GM12878 (cell line): ENCODE results near the gene ELMOD2. TPM values are rescaled to one million over a fixed set of nuclear protein-coding genes. Genes with fewer than 3 reads are reported as not detected.

Experiments used
- BMI1 ChIP-seq: fragments of 450-650 bp; IDR thresholded peaks from 2 replicates; pipeline ENCODE4 v1.6.1; 2016; ENCODE audit warnings: mild to moderate bottlenecking, moderate library complexity, borderline replicate concordance
- CREM ChIP-seq: IDR thresholded peaks from 2 replicates; pipeline ENCODE4 v1.6.1; 2014; ENCODE audit warnings: antibody characterized with exemption, low read depth
- ESRRA ChIP-seq: IDR thresholded peaks from 2 replicates; pipeline ENCODE4 v1.6.1; 2012; ENCODE audit warnings: mild to moderate bottlenecking, low read length, improper control_type of control experiment
- ETV6 ChIP-seq, 2 experiments: fragments of 450-650 bp in 1 of 2; IDR thresholded peaks in 1 of 2; conservative IDR thresholded peaks in 1 of 2; 2 replicates each; pipeline ENCODE4 v1.6.1; 2014; ENCODE audit warnings: antibody characterized with exemption in 1 of 2, borderline replicate concordance in 1 of 2, low read depth in 1 of 2, mild to moderate bottlenecking in 1 of 2, moderate library complexity in 1 of 2
- HDAC6 ChIP-seq: fragments of 200-600 bp; sonication (generic); IDR thresholded peaks from one replicate; pipeline ENCODE4 v1.8.0; 2017; ENCODE audit warnings: antibody characterized with exemption; ENCODE audit not compliant: unreplicated experiment
- KDM1A ChIP-seq: fragments of 200-600 bp; sonication (generic); IDR thresholded peaks from 2 replicates; pipeline ENCODE4 v1.6.1; 2016; ENCODE audit warnings: borderline replicate concordance
- NFIC ChIP-seq: IDR thresholded peaks from 2 replicates; pipeline ENCODE4 v1.6.1; 2012; ENCODE audit warnings: low read depth, mild to moderate bottlenecking, inconsistent platforms, low read length, moderate library complexity
- NR2C2 ChIP-seq: IDR thresholded peaks from 2 replicates; pipeline ENCODE4 v1.6.1; 2011; ENCODE audit warnings: borderline replicate concordance, low read depth; ENCODE audit not compliant: control insufficient read depth, insufficient read length
- NRF1 ChIP-seq: conservative IDR thresholded peaks from 2 replicates; pipeline ENCODE4 v1.6.1; 2011; ENCODE audit warnings: mild to moderate bottlenecking, low read depth, low read length, improper control_type of control experiment
- RAD21 ChIP-seq: IDR thresholded peaks from 2 replicates; pipeline ENCODE4 v1.6.1; 2011; ENCODE audit warnings: mild to moderate bottlenecking, low read depth, low read length, moderate library complexity; ENCODE audit not compliant: insufficient read depth
- RAD51 ChIP-seq: fragments of 450-650 bp; IDR thresholded peaks from 2 replicates; pipeline ENCODE4 v1.6.1; 2016; ENCODE audit warnings: moderate library complexity, mild to moderate bottlenecking, inconsistent platforms
- RBBP5 ChIP-seq: fragments of 200-600 bp; sonication (generic); conservative IDR thresholded peaks from 2 replicates; pipeline ENCODE4 v1.6.1; 2016
- RFX5 ChIP-seq: IDR thresholded peaks from 2 replicates; pipeline ENCODE4 v1.6.1; 2011; ENCODE audit warnings: low read depth, low read length, improper control_type of control experiment
- SIX5 ChIP-seq: IDR thresholded peaks from 2 replicates; pipeline ENCODE4 v1.6.1; 2011; ENCODE audit warnings: mild to moderate bottlenecking, low read depth, low read length, moderate library complexity; ENCODE audit not compliant: severe bottlenecking
- SREBF1 ChIP-seq: IDR thresholded peaks from 2 replicates; pipeline ENCODE4 v1.6.1; 2012; ENCODE audit warnings: mild to moderate bottlenecking, low read length
- TCF12 ChIP-seq: IDR thresholded peaks from 2 replicates; pipeline ENCODE4 v1.6.1; 2011; ENCODE audit warnings: low read depth, mild to moderate bottlenecking, low read length
- ZBTB4 ChIP-seq: fragments of 450-650 bp; formaldehyde crosslinking; IDR thresholded peaks from 2 replicates; pipeline ENCODE4 v1.4.0; 2022; ENCODE audit warnings: mild to moderate bottlenecking, moderate library complexity
- polyA plus RNA-seq, 11 experiments: library from polyadenylated mRNA; depleted of rRNA in 4 of 11; unstranded in 6 of 11; stranded (reverse) in 5 of 11; fragments of >200 nt; fragmentation: Nextera tagmentation in 4 of 11; fragmentation: Illumina TruSeq in 1 of 11; extraction: Ambion mirVana in 4 of 11; extraction: Trizol in 1 of 11; gene quantifications; 1 replicate in 1 of 11; 2 replicates in 10 of 11; pipeline versions ENCODE4 v1.2.1 to v1.2.3, GENCODE V29; 2011 to 2016; ENCODE audit warnings: inconsistent platforms in 2 of 11, missing spikeins in 2 of 11, low read depth in 1 of 11
- total RNA-seq, 4 experiments: library from RNA; depleted of rRNA in 3 of 4; stranded (reverse); fragments of >200 nt in 3 of 4; fragmentation: Illumina TruSeq in 1 of 4; extraction: Trizol in 1 of 4; gene quantifications; 2 replicates each; pipeline versions ENCODE4 v1.2.1 to v1.2.3, GENCODE V29; 2013 to 2021
- TF ChIP-seq, protein P1 (sequence below): fragments of 450-650 bp; IDR thresholded peaks from 2 replicates; pipeline ENCODE4 v1.6.1; 2018; ENCODE audit warnings: mild to moderate bottlenecking, low read depth, moderate library complexity; ENCODE audit not compliant: partially characterized antibody
- TF ChIP-seq, protein P2 (sequence below): fragments of 450-650 bp; IDR thresholded peaks from 2 replicates; pipeline ENCODE4 v1.6.1; 2016; ENCODE audit warnings: mild to moderate bottlenecking, moderate library complexity, borderline replicate concordance

Gene ELMOD2
- total and polyA plus RNA-seq, 10 of the 15 experiments (the other 5 are each of a cell fraction or from before 2014, with no cell fraction given), result 6.5 to 16.7 (median 12.7) TPM

DNA sequence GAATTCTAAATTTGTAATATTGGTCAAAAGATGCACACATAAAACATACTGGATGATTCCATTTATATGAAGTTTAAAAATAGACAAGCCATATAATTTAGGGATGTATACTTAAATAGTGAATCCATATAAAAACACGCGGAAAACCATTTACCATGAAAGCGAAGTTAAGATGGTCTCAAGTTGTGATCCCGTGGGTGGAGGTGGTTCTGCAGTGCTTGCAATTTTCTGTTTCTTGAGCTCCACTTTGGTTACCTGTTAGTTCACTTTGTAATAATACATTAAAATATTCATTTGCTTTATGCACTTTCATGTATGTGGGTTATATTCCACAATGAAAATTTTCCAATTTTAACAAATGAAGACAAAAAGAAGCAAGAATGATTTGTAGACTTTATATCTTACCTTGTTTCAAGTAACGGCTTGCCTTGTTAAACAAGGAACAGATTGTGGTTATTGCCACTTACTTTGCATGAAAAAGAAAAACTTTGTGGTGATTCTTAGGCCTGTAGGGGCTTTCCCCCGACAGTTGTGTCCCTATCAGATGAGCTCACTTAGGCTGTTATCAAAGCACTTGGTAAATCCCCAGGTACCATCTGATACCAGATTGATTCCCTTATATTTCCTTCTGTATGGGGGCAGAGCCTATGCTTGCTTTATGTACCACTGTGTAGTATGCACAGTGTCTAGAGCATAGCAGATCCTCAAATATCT is 32.6 kb downstream of the ELMOD2 start (continued):
- TF ChIP-seq SREBF1 (no peak), ZBTB4 (CRISPR knock-in tag) (no peak), KDM1A (no peak), RAD21 (no peak), BMI1 (no peak), NR2C2 (no peak), ETV6 (conservative IDR thresholded peaks at IDR 0.05 in 1 of 2, IDR thresholded peaks at IDR 0.05 in 1 of 2; ENCODE audit: borderline replicate concordance in 1 of 2, low read depth in 1 of 2) (no peak), CREM (peak; percentile 57; the same call in 1 of the 2 replicates), HDAC6 (no peak), SIX5 (peak; percentile 9), RAD51 (no peak), TCF12 (no peak), RFX5 (no peak), NRF1 (no peak), ESRRA (no peak), RBBP5 (no peak), NFIC (peak; percentile 91)
- TF ChIP-seq, protein P1, sequence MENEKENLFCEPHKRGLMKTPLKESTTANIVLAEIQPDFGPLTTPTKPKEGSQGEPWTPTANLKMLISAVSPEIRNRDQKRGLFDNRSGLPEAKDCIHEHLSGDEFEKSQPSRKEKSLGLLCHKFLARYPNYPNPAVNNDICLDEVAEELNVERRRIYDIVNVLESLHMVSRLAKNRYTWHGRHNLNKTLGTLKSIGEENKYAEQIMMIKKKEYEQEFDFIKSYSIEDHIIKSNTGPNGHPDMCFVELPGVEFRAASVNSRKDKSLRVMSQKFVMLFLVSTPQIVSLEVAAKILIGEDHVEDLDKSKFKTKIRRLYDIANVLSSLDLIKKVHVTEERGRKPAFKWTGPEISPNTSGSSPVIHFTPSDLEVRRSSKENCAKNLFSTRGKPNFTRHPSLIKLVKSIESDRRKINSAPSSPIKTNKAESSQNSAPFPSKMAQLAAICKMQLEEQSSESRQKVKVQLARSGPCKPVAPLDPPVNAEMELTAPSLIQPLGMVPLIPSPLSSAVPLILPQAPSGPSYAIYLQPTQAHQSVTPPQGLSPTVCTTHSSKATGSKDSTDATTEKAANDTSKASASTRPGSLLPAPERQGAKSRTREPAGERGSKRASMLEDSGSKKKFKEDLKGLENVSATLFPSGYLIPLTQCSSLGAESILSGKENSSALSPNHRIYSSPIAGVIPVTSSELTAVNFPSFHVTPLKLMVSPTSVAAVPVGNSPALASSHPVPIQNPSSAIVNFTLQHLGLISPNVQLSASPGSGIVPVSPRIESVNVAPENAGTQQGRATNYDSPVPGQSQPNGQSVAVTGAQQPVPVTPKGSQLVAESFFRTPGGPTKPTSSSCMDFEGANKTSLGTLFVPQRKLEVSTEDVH, result no peak
- TF ChIP-seq, protein P2, sequence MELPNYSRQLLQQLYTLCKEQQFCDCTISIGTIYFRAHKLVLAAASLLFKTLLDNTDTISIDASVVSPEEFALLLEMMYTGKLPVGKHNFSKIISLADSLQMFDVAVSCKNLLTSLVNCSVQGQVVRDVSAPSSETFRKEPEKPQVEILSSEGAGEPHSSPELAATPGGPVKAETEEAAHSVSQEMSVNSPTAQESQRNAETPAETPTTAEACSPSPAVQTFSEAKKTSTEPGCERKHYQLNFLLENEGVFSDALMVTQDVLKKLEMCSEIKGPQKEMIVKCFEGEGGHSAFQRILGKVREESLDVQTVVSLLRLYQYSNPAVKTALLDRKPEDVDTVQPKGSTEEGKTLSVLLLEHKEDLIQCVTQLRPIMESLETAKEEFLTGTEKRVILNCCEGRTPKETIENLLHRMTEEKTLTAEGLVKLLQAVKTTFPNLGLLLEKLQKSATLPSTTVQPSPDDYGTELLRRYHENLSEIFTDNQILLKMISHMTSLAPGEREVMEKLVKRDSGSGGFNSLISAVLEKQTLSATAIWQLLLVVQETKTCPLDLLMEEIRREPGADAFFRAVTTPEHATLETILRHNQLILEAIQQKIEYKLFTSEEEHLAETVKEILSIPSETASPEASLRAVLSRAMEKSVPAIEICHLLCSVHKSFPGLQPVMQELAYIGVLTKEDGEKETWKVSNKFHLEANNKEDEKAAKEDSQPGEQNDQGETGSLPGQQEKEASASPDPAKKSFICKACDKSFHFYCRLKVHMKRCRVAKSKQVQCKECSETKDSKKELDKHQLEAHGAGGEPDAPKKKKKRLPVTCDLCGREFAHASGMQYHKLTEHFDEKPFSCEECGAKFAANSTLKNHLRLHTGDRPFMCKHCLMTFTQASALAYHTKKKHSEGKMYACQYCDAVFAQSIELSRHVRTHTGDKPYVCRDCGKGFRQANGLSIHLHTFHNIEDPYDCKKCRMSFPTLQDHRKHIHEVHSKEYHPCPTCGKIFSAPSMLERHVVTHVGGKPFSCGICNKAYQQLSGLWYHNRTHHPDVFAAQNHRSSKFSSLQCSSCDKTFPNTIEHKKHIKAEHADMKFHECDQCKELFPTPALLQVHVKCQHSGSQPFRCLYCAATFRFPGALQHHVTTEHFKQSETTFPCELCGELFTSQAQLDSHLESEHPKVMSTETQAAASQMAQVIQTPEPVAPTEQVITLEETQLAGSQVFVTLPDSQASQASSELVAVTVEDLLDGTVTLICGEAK, result no peak
